Upper lobe of left lung (tissue), 4 donors: Measurements from ENCODE around the gene FOXE1.

Experiments
- EP300 ChIP-seq, 4 donors: sonication (generic); formaldehyde crosslinking; IDR thresholded peaks; one replicate each; pipeline ENCODE4 v1.5.1; 2017; ENCODE audit warnings: antibody characterized with exemption in 4 of 4, control low read depth in 2 of 4
- POLR2A ChIP-seq, 4 donors: fragments of 450-650 bp; IDR thresholded peaks; one replicate each; pipeline ENCODE4 v1.5.1; 2016 to 2017; ENCODE audit warnings: antibody characterized with exemption in 4 of 4, mild to moderate bottlenecking in 2 of 4
- POLR2AphosphoS5 ChIP-seq, 2 donors: sonication (generic); formaldehyde crosslinking; IDR thresholded peaks; one replicate each; pipeline ENCODE4 v1.5.1; 2017; ENCODE audit warnings: antibody characterized with exemption in 2 of 2
- TF ChIP-seq, protein P1 (sequence below), 6 experiments: fragments of 450-650 bp in 4 of 6; fragments of 200-600 bp in 2 of 6; sonication (generic) in 2 of 6; IDR thresholded peaks; one replicate each; pipeline ENCODE4 v1.5.1; 2016 to 2019; ENCODE audit warnings: antibody characterized with exemption in 6 of 6

DNA sequence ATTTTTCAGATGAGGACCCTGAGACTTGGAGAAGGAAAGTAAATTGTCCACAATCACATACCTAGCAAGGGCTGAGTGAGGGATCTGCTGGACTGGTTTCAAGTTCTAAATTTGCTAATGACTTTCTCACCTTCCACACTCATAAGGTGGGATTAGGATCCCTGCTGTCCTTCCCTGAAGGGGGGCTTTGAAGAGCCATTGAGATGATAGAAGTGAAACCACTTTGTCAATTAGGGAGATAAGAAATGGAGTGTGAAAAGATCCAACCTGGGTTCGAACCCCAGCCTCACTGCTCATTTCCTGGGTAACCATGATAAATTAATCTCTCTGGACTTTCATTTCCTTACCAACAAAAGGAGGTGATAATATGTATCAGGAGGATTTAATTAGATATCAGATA, 32.7 kb upstream of the FOXE1 start:
- TF ChIP-seq, protein P1, sequence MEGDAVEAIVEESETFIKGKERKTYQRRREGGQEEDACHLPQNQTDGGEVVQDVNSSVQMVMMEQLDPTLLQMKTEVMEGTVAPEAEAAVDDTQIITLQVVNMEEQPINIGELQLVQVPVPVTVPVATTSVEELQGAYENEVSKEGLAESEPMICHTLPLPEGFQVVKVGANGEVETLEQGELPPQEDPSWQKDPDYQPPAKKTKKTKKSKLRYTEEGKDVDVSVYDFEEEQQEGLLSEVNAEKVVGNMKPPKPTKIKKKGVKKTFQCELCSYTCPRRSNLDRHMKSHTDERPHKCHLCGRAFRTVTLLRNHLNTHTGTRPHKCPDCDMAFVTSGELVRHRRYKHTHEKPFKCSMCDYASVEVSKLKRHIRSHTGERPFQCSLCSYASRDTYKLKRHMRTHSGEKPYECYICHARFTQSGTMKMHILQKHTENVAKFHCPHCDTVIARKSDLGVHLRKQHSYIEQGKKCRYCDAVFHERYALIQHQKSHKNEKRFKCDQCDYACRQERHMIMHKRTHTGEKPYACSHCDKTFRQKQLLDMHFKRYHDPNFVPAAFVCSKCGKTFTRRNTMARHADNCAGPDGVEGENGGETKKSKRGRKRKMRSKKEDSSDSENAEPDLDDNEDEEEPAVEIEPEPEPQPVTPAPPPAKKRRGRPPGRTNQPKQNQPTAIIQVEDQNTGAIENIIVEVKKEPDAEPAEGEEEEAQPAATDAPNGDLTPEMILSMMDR (IDR thresholded peaks at IDR 0.05): no peak
- TF ChIP-seq POLR2AphosphoS5 (IDR thresholded peaks at IDR 0.05): no peak
- no peak for TF ChIP-seq EP300 (IDR thresholded peaks at IDR 0.05)
- TF ChIP-seq POLR2A (IDR thresholded peaks at IDR 0.05): no peak
